HepG2 (cell line): ENCODE results near the gene CDRT4.

ENCODE experiments used
- FOXK1 ChIP-seq: sonication (generic); formaldehyde crosslinking; IDR thresholded peaks from 2 replicates; pipeline ENCODE4 v1.4.0; 2020; ENCODE audit warnings: low read depth, missing genetic modification reagents, borderline replicate concordance
- HNRNPL ChIP-seq: fragments of 200-400 bp; formaldehyde crosslinking; IDR thresholded peaks from 2 replicates; pipeline ENCODE4 v1.6.1; 2017; ENCODE audit warnings: mild to moderate bottlenecking, low read depth, low read length
- TAF1 ChIP-seq: sonication (generic); formaldehyde crosslinking; IDR thresholded peaks from 2 replicates; pipeline ENCODE4 v1.4.0; 2020; ENCODE audit warnings: missing genetic modification reagents
- TF ChIP-seq, protein P1 (sequence below): sonication (generic); formaldehyde crosslinking; IDR thresholded peaks from 2 replicates; pipeline ENCODE4 v1.4.0; 2020; ENCODE audit warnings: missing genetic modification reagents
- TF ChIP-seq, protein P2 (sequence below): sonication (generic); formaldehyde crosslinking; IDR thresholded peaks from 2 replicates; pipeline ENCODE4 v1.5.0; 2020; ENCODE audit warnings: mild to moderate bottlenecking, missing genetic modification reagents, moderate library complexity
- TF ChIP-seq, protein P3 (sequence below): sonication (generic); formaldehyde crosslinking; IDR thresholded peaks from 2 replicates; pipeline ENCODE4 v1.4.0; 2020; ENCODE audit warnings: missing genetic modification reagents, mild to moderate bottlenecking, borderline replicate concordance

DNA sequence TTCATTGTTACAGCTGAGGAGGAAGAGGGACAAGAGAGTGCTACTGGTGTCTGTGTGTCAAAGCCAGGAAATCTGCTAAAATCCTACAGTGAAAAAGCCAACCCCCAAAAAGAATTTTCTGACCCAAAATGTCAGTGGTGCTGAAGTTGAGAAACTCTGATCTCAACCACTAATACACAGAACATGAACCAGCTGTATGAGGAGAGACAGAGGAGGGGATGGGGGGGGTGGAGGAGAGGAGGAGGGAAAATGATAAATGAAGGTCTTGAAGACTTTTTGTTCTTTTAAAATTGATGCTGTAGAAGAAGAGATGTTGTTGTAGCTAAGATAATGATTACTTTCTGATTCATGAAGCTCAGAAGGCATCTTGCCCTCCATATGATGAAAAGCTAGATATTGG lies 27.4 kb upstream of the CDRT4 start:
- TF ChIP-seq, protein P1, sequence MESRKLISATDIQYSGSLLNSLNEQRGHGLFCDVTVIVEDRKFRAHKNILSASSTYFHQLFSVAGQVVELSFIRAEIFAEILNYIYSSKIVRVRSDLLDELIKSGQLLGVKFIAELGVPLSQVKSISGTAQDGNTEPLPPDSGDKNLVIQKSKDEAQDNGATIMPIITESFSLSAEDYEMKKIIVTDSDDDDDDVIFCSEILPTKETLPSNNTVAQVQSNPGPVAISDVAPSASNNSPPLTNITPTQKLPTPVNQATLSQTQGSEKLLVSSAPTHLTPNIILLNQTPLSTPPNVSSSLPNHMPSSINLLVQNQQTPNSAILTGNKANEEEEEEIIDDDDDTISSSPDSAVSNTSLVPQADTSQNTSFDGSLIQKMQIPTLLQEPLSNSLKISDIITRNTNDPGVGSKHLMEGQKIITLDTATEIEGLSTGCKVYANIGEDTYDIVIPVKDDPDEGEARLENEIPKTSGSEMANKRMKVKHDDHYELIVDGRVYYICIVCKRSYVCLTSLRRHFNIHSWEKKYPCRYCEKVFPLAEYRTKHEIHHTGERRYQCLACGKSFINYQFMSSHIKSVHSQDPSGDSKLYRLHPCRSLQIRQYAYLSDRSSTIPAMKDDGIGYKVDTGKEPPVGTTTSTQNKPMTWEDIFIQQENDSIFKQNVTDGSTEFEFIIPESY (CRISPR knock-in tag) = no peak
- TF ChIP-seq HNRNPL (no peak), FOXK1 (CRISPR knock-in tag) (no peak), TAF1 (CRISPR knock-in tag) (no peak)
- TF ChIP-seq, protein P2, sequence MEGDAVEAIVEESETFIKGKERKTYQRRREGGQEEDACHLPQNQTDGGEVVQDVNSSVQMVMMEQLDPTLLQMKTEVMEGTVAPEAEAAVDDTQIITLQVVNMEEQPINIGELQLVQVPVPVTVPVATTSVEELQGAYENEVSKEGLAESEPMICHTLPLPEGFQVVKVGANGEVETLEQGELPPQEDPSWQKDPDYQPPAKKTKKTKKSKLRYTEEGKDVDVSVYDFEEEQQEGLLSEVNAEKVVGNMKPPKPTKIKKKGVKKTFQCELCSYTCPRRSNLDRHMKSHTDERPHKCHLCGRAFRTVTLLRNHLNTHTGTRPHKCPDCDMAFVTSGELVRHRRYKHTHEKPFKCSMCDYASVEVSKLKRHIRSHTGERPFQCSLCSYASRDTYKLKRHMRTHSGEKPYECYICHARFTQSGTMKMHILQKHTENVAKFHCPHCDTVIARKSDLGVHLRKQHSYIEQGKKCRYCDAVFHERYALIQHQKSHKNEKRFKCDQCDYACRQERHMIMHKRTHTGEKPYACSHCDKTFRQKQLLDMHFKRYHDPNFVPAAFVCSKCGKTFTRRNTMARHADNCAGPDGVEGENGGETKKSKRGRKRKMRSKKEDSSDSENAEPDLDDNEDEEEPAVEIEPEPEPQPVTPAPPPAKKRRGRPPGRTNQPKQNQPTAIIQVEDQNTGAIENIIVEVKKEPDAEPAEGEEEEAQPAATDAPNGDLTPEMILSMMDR (CRISPR knock-in tag) = no peak
- TF ChIP-seq, protein P3, sequence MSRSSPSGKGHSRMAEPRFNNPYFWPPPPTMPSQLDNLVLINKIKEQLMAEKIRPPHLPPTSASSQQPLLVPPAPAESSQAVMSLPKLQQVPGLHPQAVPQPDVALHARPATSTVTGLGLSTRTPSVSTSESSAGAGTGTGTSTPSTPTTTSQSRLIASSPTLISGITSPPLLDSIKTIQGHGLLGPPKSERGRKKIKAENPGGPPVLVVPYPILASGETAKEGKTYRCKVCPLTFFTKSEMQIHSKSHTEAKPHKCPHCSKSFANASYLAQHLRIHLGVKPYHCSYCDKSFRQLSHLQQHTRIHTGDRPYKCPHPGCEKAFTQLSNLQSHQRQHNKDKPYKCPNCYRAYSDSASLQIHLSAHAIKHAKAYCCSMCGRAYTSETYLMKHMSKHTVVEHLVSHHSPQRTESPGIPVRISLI (CRISPR knock-in tag) = no peak
